GM18951 (cell line): ENCODE measurements around the gene TMEM123.

ENCODE experiments used
- POLR2A ChIP-seq: IDR thresholded peaks from 4 replicates; pipeline ENCODE4 v1.6.1; 2011; ENCODE audit warnings: mild to moderate bottlenecking; ENCODE audit not compliant: insufficient read length, insufficient read depth; ENCODE audit errors: extremely low read depth
- in situ Hi-C: fragments of 300-500 bp; cut with MboI; formaldehyde crosslinking; loops from one replicate; pipeline ENCODE4 v1.12.0; 2022; ENCODE audit warnings: low sequenced_read_pairs, mixed read lengths, inconsistent platforms; ENCODE audit not compliant: unreplicated experiment

TMEM123 gene

DNA sequence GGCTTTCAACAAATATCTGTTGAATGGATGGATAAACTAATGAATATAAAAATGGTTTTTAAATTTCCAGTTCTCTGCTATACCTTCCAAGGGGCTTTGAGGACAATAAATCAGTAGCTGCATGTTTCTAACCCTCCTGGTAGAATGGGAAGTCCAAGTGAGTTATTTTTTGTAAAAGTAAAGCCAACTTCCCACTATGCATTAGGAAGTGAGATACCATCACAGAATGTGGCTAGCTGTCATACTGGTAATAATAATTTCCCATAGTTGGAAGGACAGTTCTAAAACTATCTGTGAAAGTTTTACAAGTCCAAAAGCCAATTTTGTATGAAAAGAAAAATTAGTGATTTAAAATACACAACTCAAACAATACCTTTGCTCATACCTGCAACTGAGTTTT is 50.0 kb downstream of the TMEM123 start:
- in situ Hi-C loops = no loop called here
- TF ChIP-seq POLR2A = no peak

DNA sequence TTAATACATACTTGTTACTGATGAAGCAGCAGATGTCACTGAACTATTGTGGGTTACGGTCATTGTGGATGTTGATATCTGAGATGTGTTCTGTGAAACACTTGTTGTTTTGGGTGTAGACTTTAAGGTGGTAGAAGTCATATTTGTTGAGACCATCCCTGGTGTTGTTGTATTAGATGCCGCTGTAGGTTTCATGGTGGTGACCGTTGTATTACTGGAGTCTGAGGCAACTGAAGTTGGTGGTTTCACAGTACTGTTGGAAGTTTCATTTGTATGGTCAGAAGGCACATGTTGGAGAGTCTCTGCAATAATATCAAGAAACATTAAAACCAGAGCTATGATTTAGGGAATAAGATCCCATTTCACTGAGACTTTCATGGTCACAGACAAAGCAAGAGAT is 50.7 kb downstream of the TMEM123 start:
- in situ Hi-C loops = no loop called here
- TF ChIP-seq POLR2A = no peak

- in situ Hi-C loops = no loop called here
- TF ChIP-seq POLR2A = no peak
Measured at GRCh38 chr11:102400603-102401002, 52.0 kb downstream of the TMEM123 start.

GRCh38 chr11:102399189-102399588 is 53.4 kb downstream of the TMEM123 start:
- in situ Hi-C loops = no loop called here
- no peak for TF ChIP-seq POLR2A

GRCh38 chr11:102398297-102398696 is 54.3 kb downstream of the TMEM123 start:
- TF ChIP-seq POLR2A = no peak
- in situ Hi-C loops = no loop called here

GRCh38 chr11:102396708-102397563 is 55.6 kb downstream of the TMEM123 start:
- TF ChIP-seq POLR2A = no peak
- in situ Hi-C loops = no loop called here

GRCh38 chr11:102395720-102396393 is 56.7 kb downstream of the TMEM123 start:
- in situ Hi-C loops = no loop called here
- TF ChIP-seq POLR2A = no peak

- in situ Hi-C loops = no loop called here
- no peak for TF ChIP-seq POLR2A
Measured at GRCh38 chr11:102393272-102393730, 59.3 kb downstream of the TMEM123 start.

GRCh38 chr11:102391549-102392237 is 60.9 kb downstream of the TMEM123 start:
- in situ Hi-C loops = no loop called here
- TF ChIP-seq POLR2A = no peak

GRCh38 chr11:102390667-102391465 is 61.7 kb downstream of the TMEM123 start:
- no peak for TF ChIP-seq POLR2A
- in situ Hi-C loops = no loop called here

DNA sequence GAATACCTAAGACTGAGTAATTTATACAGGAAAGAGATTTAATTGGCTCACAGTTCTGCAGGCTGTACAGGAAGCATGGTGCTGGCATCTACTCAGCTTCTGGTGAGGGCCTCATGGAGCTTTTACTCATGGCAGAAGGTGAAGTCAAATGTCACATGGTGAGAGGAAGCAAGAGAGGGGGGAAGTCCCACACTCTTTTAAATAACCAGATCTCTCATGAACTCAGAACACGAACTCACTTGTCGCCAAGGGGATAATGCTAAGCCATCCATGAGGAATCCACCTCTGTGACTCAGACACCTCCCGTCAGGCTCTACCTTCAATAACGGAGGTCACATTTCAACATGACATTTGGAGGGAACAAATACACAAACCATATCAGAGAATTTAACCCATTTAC is 63.3 kb downstream of the TMEM123 start:
- TF ChIP-seq POLR2A = no peak
- in situ Hi-C loops = no loop called here

DNA sequence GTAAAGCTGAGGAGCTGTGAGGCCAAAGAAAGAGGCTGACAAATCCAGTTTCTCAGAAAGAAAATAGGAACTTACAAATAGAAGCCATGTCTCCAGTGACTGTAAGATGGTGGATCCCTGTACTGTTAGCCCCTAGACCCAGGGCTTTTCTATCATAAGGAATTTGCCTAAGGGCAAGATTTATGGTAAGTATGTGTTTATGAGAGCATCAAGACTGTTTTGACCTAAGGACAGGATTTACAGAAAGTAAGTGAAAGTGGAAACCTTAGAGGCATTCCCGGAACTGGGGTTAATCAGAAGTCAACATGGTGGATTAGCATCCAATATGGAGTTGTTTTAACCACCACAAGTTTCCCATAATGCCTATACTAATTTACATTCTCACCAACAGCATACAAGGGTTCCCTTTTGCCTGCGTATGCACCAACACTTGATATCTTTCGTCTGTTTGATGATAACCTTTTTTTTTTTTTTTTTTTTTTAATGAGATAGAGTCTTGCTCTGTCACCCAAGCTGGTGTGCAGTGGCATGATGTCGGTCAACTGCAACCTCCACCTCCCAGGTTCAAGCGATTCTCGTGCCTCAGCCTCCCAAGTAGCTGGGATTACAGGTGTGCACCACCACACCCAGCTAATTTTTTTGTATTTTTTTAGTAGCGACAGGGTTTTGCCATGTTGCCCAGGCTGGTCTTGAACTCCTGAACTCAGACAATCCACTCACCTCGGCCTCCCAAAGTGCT is 65.4 kb downstream of the TMEM123 start:
- no peak for TF ChIP-seq POLR2A
- in situ Hi-C loops = no loop called here
